GM12878 (cell line): ENCODE data around the gene CDH16. TPM values are rescaled to one million over a fixed set of nuclear protein-coding genes. Genes with fewer than 3 reads are reported as not detected.

Experiments
- ATAC-seq: fragments of 200-7000 bp; cut with Tn5 transposase; 3 replicates; pipeline ENCODE4 v1.9.1; 2020; ENCODE audit warnings: mild to moderate bottlenecking, moderate library complexity
- BruUV-seq: library from RNA; stranded (reverse); fragments of 400-500 nt; replicated peaks from 2 replicates; lab custom pipeline; 2021; lab: Mats Ljungman, UMichigan
- CTCF ChIA-PET: fragments of 300-600 bp; sonication (Branson Sonifier 250); formaldehyde crosslinking; extraction: SDS; loops from one replicate; lab custom pipeline; 2021; ENCODE audit warnings: inconsistent platforms; lab: Yijun Ruan, JAX
- POLR2A ChIA-PET: fragments of 350-600 bp; formaldehyde crosslinking; extraction: SDS; loops from one replicate; lab custom pipeline; 2021; ENCODE audit warnings: inconsistent platforms; lab: Charles Lee
- RAD21 ChIA-PET: fragments of 300-600 bp; sonication (Branson Sonifier 250); formaldehyde crosslinking; loops from one replicate; lab custom pipeline; 2023; ENCODE audit warnings: antibody characterized with exemption; ENCODE audit not compliant: unreplicated experiment; lab: Charles Lee
- SMC1A ChIA-PET: fragments of 300-600 bp; sonication (Branson Sonifier 250); formaldehyde crosslinking; loops from one replicate; lab custom pipeline; 2023; ENCODE audit not compliant: unreplicated experiment, uncharacterized antibody; lab: Charles Lee
- DNase-seq: peaks from one replicate; pipeline ENCODE4 v3.0.0-alpha.2; 2011; ENCODE audit warnings: low read depth, low spot score
- FAIRE-seq: peaks from 3 replicates; lab custom pipeline; 2011; peaks lifted over from hg19 to GRCh38; lab: Jason Lieb, UNC
- H2AFZ ChIP-seq: 2 replicates; pipeline ENCODE4 v1.6.0; 2011; ENCODE audit warnings: low read depth, low read length, control low read depth; ENCODE audit not compliant: control insufficient read depth
- H3K27ac ChIP-seq: 2 replicates; pipeline ENCODE4 v1.5.1; 2011; ENCODE audit warnings: control low read depth; ENCODE audit not compliant: control insufficient read depth, insufficient read depth
- H3K27me3 ChIP-seq, 2 experiments: replicated peaks in 1 of 2; 2 replicates each; pipeline versions ENCODE4 v1.6.0 to v1.6.1; 2011; ENCODE audit warnings: low read length in 1 of 2; ENCODE audit not compliant: control insufficient read depth in 2 of 2, insufficient read depth in 2 of 2
- H3K36me3 ChIP-seq, 2 experiments: 2 replicates each; pipeline ENCODE4 v1.5.1; 2011; ENCODE audit warnings: low read length in 1 of 2; ENCODE audit not compliant: control insufficient read depth in 2 of 2, insufficient read depth in 2 of 2
- H3K4me1 ChIP-seq: 2 replicates; pipeline ENCODE4 v1.6.1; 2011; ENCODE audit warnings: mild to moderate bottlenecking, low read length, moderate library complexity, mixed read lengths; ENCODE audit not compliant: control insufficient read depth, insufficient read depth
- H3K4me2 ChIP-seq: 2 replicates; pipeline ENCODE4 v1.6.0; 2011; ENCODE audit warnings: control low read depth; ENCODE audit not compliant: control insufficient read depth, insufficient read depth
- H3K4me3 ChIP-seq: fragments of 200-600 bp; sonication (generic); 2 replicates; pipeline ENCODE4 v1.5.1; 2016
- H3K79me2 ChIP-seq: 2 replicates; pipeline ENCODE4 v1.6.0; 2011; ENCODE audit warnings: low read length; ENCODE audit not compliant: control insufficient read depth, insufficient read depth
- H3K9ac ChIP-seq: 2 replicates; pipeline ENCODE4 v1.8.0; 2011; ENCODE audit warnings: low read length, control low read depth, mixed read lengths; ENCODE audit not compliant: control insufficient read depth, insufficient read depth
- H3K9me3 ChIP-seq: replicated peaks from 3 replicates; pipeline ENCODE4 v1.5.1; 2011; ENCODE audit warnings: mild to moderate bottlenecking, low read length; ENCODE audit not compliant: control insufficient read depth, insufficient read depth
- H4K20me1 ChIP-seq: 2 replicates; pipeline ENCODE4 v1.6.0; 2011; ENCODE audit not compliant: control insufficient read depth, insufficient read depth
- GABPA ChIP-seq: IDR thresholded peaks from 2 replicates; pipeline ENCODE4 v1.6.1; 2014; ENCODE audit warnings: antibody characterized with exemption, low read depth, mild to moderate bottlenecking, inconsistent platforms
- JUNB ChIP-seq: IDR thresholded peaks from 2 replicates; pipeline ENCODE4 v1.6.1; 2016; ENCODE audit warnings: antibody characterized with exemption, mild to moderate bottlenecking
- NR2C1 ChIP-seq: fragments of 450-650 bp; IDR thresholded peaks from 2 replicates; pipeline ENCODE4 v1.6.1; 2017; ENCODE audit warnings: antibody characterized with exemption, mild to moderate bottlenecking, moderate library complexity
- PAX5 ChIP-seq: IDR thresholded peaks from 2 replicates; pipeline ENCODE4 v1.6.1; 2011; ENCODE audit warnings: low read depth, low read length, borderline replicate concordance
- RAD21 ChIP-seq: IDR thresholded peaks from 2 replicates; pipeline ENCODE4 v1.6.1; 2011; ENCODE audit warnings: mild to moderate bottlenecking, low read depth, low read length, moderate library complexity; ENCODE audit not compliant: insufficient read depth
- ZNF274 ChIP-seq: IDR thresholded peaks from one replicate; pipeline ENCODE4 v1.8.0; 2011; ENCODE audit not compliant: insufficient read length, insufficient read depth
- WGBS: methylation state at CpG from one replicate; pipeline ENCODE4 v1.1.6; 2016; ENCODE audit warnings: low lambda C conversion rate; ENCODE audit not compliant: insufficient replicate concordance, insufficient coverage; ENCODE audit errors: missing lambda C conversion rate; 5-methylcytosine and 5-hydroxymethylcytosine counted together
- in situ Hi-C: fragments of 300-500 bp; cut with MboI; formaldehyde crosslinking; loops from 9 replicates; pipeline ENCODE4 v1.14.3; 2018; ENCODE audit warnings: mixed read lengths
- intact Hi-C: fragments of 100-400 bp; cut with micrococcal nuclease; formaldehyde crosslinking; loops from one replicate; pipeline ENCODE4 v1.14.2; 2022; ENCODE audit not compliant: unreplicated experiment
- polyA plus RNA-seq, 11 experiments: library from polyadenylated mRNA; depleted of rRNA in 4 of 11; unstranded in 6 of 11; stranded (reverse) in 5 of 11; fragments of >200 nt; fragmentation: Nextera tagmentation in 4 of 11; fragmentation: Illumina TruSeq in 1 of 11; extraction: Ambion mirVana in 4 of 11; extraction: Trizol in 1 of 11; gene quantifications; 1 replicate in 1 of 11; 2 replicates in 10 of 11; pipeline versions ENCODE4 v1.2.1 to v1.2.3, GENCODE V29; 2011 to 2016; ENCODE audit warnings: inconsistent platforms in 2 of 11, missing spikeins in 2 of 11, low read depth in 1 of 11
- total RNA-seq, 4 experiments: library from RNA; depleted of rRNA in 3 of 4; stranded (reverse); fragments of >200 nt in 3 of 4; fragmentation: Illumina TruSeq in 1 of 4; extraction: Trizol in 1 of 4; gene quantifications; 2 replicates each; pipeline versions ENCODE4 v1.2.1 to v1.2.3, GENCODE V29; 2013 to 2021
- TF ChIP-seq, protein P1 (sequence below): IDR thresholded peaks from 2 replicates; pipeline ENCODE4 v1.6.1; 2012; ENCODE audit warnings: low read depth, low read length, improper control_type of control experiment

Gene CDH16
- total and polyA plus RNA-seq, 10 of the 15 experiments (the other 5 are each of a cell fraction or from before 2014, with no cell fraction given): 0.05 TPM; not detected in 9

DNA sequence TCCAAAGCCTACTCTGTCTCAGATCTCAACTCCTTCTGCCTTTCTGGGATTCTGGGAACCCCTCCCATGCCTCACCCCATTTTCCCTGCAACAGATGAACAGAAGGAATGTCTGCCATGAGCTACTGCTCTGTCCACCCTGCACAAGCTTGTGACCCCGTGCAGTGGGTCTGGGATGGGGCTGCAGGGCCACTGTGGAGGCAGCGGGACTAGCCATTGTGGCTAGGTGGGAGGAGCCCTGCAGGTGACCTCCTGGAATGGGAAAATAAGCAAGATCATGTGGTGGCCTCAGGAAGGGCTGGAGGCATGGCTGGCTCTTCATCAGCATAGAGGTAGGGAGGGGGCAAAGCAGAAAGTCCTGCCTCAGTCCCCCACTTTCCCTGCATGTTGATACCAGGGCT lies 24.6 kb downstream of the CDH16 start:
- CTCF ChIA-PET: interaction anchor here (1.0 to 9.7 kb wide), 8 partner anchors 10 to 65 kb away, joined by 3 to 77 read pairs (median 8); partner anchors contain the start of genes CDH16, PDP2 and RRAD
- WGBS: 68% methylated on average over 2 of the region's 2 CpGs
- no peak for ATAC-seq
- no TSS peak for BruUV-seq
- intact Hi-C loops: no loop called here
- Histone ChIP-seq H3K4me3 (no peak overlapping the region), H2AFZ (no peak overlapping the region), H3K4me1 (no peaks in the 10 kb centered on the region; the same call in 1 of the 2 replicates), H3K9ac (no peak overlapping the region), H3K27ac (no peak overlapping the region), H3K27me3 (no peaks in the 10 kb centered on the region), H4K20me1 (no peaks in the 10 kb centered on the region), H3K4me2 (no peak overlapping the region), H3K79me2 (no peaks in the 10 kb centered on the region), H3K9me3 (no peaks in the 10 kb centered on the region), H3K36me3 (no peaks in the 10 kb centered on the region)
- SMC1A ChIA-PET: interaction anchor here (0.7 to 1.3 kb wide), 3 partner anchors 32 to 239 kb away, joined by 3 to 4 read pairs (median 4); no protein-coding TSS in a partner anchor
- RAD21 ChIA-PET: no interaction called here
- in situ Hi-C loops: no loop called here
- TF ChIP-seq, protein P1, sequence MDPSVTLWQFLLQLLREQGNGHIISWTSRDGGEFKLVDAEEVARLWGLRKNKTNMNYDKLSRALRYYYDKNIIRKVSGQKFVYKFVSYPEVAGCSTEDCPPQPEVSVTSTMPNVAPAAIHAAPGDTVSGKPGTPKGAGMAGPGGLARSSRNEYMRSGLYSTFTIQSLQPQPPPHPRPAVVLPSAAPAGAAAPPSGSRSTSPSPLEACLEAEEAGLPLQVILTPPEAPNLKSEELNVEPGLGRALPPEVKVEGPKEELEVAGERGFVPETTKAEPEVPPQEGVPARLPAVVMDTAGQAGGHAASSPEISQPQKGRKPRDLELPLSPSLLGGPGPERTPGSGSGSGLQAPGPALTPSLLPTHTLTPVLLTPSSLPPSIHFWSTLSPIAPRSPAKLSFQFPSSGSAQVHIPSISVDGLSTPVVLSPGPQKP: no peak
- TF ChIP-seq NR2C1: no peak
- no peak for DNase-seq
- FAIRE-seq: no peak
- POLR2A ChIA-PET: no interaction called here

GRCh38 chr16:66891797-66892196 lies 26.9 kb downstream of the CDH16 start:
- ChIA-PET RAD21 (interaction anchor here (1.7 kb wide), 1 partner anchor 18 kb away, joined by 7 read pairs; no protein-coding TSS in a partner anchor), POLR2A (interaction anchor here (1.4 kb wide), 1 partner anchor 11 kb away, joined by 6 read pairs; the partner anchor contains the start of gene PDP2), CTCF (interaction anchor here (0.8 to 9.7 kb wide), 10 partner anchors 8 to 244 kb away, joined by 3 to 77 read pairs (median 7); partner anchors contain the start of genes PDP2 and RRAD), SMC1A (interaction anchor here (0.8 to 2.3 kb wide), 6 partner anchors 9 to 369 kb away, joined by 3 to 7 read pairs (median 4); no protein-coding TSS in a partner anchor)
- H3K4me3 ChIP-seq: no peak overlapping the region
- no peaks in the 10 kb centered on the region for H3K27me3 ChIP-seq
- no peak overlapping the region for H2AFZ ChIP-seq
- no peak for ATAC-seq
- no peak overlapping the region for H3K9ac ChIP-seq
- BruUV-seq: no TSS peak
- in situ Hi-C loops: no loop called here
- no peak overlapping the region for H3K4me2 ChIP-seq
- no peaks in the 10 kb centered on the region for H4K20me1 ChIP-seq
- no peak for FAIRE-seq
- H3K9me3 ChIP-seq: no peaks in the 10 kb centered on the region
- H3K36me3 ChIP-seq: no peaks in the 10 kb centered on the region; a peak in 1 of 4 replicates
- WGBS: 89% methylated on average over 6 of the region's 6 CpGs
- no peak overlapping the region for H3K27ac ChIP-seq
- TF ChIP-seq PAX5 (peak; percentile 72; the same call in 1 of the 2 replicates), GABPA (no peak), RAD21 (no peak), JUNB (no peak), ZNF274 (no peak)
- intact Hi-C loops: no loop called here
- H3K79me2 ChIP-seq: no peaks in the 10 kb centered on the region
- no peaks in the 10 kb centered on the region; the same call in 1 of the 2 replicates for H3K4me1 ChIP-seq
- DNase-seq: no peak
